GM12878 (cell line): Measurements from ENCODE around the gene MYT1. TPM values are rescaled to one million over a fixed set of nuclear protein-coding genes. Genes with fewer than 3 reads are reported as not detected.

Experiments
- ATF2 ChIP-seq: IDR thresholded peaks from 2 replicates; pipeline ENCODE4 v1.6.1; 2012; ENCODE audit warnings: low read length, inconsistent platforms
- FOXM1 ChIP-seq: IDR thresholded peaks from 2 replicates; pipeline ENCODE4 v1.6.1; 2012; ENCODE audit warnings: low read depth, mild to moderate bottlenecking, inconsistent platforms, low read length, moderate library complexity
- IRF3 ChIP-seq: fragments of 450-650 bp; IDR thresholded peaks from 2 replicates; pipeline ENCODE4 v1.6.1; 2014; ENCODE audit warnings: mild to moderate bottlenecking
- MEF2A ChIP-seq: IDR thresholded peaks from 2 replicates; pipeline ENCODE4 v1.6.1; 2011; ENCODE audit warnings: low read depth, mild to moderate bottlenecking, low read length, moderate library complexity; ENCODE audit not compliant: insufficient read depth
- NFXL1 ChIP-seq: fragments of 450-650 bp; IDR thresholded peaks from 2 replicates; pipeline ENCODE4 v1.6.1; 2017; ENCODE audit warnings: antibody characterized with exemption, mild to moderate bottlenecking, borderline replicate concordance
- ZBTB40 ChIP-seq: fragments of 450-650 bp; IDR thresholded peaks from 2 replicates; pipeline ENCODE4 v1.6.1; 2016; ENCODE audit warnings: mild to moderate bottlenecking, moderate library complexity, borderline replicate concordance
- ZZZ3 ChIP-seq: IDR thresholded peaks from 2 replicates; pipeline ENCODE4 v1.6.1; 2011; ENCODE audit warnings: low read depth; ENCODE audit not compliant: control insufficient read depth, insufficient read length
- polyA plus RNA-seq, 11 experiments: library from polyadenylated mRNA; depleted of rRNA in 4 of 11; unstranded in 6 of 11; stranded (reverse) in 5 of 11; fragments of >200 nt; fragmentation: Nextera tagmentation in 4 of 11; fragmentation: Illumina TruSeq in 1 of 11; extraction: Ambion mirVana in 4 of 11; extraction: Trizol in 1 of 11; gene quantifications; 1 replicate in 1 of 11; 2 replicates in 10 of 11; pipeline versions ENCODE4 v1.2.1 to v1.2.3, GENCODE V29; 2011 to 2016; ENCODE audit warnings: inconsistent platforms in 2 of 11, missing spikeins in 2 of 11, low read depth in 1 of 11
- total RNA-seq, 4 experiments: library from RNA; depleted of rRNA in 3 of 4; stranded (reverse); fragments of >200 nt in 3 of 4; fragmentation: Illumina TruSeq in 1 of 4; extraction: Trizol in 1 of 4; gene quantifications; 2 replicates each; pipeline versions ENCODE4 v1.2.1 to v1.2.3, GENCODE V29; 2013 to 2021

MYT1 gene
- total and polyA plus RNA-seq, 10 of the 15 experiments (the other 5 are each of a cell fraction or from before 2014, with no cell fraction given): 0.01 to 0.10 TPM; not detected in 8

- TF ChIP-seq IRF3 (no peak), MEF2A (no peak), NFXL1 (0 out of 2 replicates have a peak, but pooled peaks have one; percentile 29), ZBTB40 (no peak), FOXM1 (no peak), ATF2 (no peak), ZZZ3 (peak; percentile 37)
Measured at GRCh38 chr20:64119681-64120341, 44.4 kb upstream of the MYT1 start (continued).
